ENCODE measurements around the gene SLC25A22. TPM values are rescaled to one million over a fixed set of nuclear protein-coding genes. Genes with fewer than 3 reads are reported as not detected.
A peak's percentile ranks its signal among the peaks of the same experiment; 100 is the strongest.

The SLC25A22 gene
- total RNA-seq, 1 experiment from 2014 or later, result 44.5 TPM

DNA sequence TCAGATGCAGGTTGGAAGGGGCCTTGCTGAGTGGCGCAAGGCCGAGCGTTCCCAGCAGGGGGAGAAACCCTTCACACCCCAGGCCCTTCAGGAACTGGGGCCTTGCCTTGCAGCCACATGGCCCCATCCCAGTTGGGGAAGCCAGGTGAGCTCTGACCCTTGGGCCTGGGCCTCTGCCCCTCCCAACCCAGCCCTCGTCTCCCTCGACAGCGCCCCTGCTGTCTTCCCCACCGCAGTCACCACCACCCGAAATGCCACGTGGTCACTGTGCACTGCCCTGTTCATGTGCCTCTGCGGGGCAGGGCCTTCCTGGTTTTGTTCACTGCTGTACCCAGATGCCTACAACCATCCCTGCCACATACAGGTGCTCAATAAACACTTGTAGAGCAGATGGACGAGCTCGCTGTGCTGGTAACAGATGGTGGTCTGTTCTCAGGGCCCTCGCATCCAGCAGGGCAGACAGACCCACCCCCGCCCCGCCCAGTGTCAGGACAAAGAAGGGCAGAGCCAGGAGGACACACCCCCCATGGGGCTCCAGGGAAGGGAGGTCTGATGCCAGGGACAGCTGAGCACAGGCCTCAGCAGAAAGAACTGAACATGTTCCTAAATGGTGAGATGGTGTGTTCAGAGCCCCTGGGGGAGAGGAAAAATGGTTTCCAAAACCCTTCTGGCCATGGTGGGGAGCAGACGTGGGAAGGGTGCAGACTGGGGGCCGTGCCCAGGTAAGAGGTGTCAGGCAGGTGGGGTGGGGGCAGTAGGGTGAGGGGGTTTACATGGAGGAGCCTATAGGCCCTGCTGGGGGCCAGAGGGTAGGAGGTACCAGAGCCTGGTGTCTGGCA is 40.6 kb upstream of the SLC25A22 start:
- peak overlapping the region; percentile 30 for H3K4me3 Mint-ChIP-seq (ENCODE audit: low read depth, unreplicated experiment)
- H3K27me3 Mint-ChIP-seq (ENCODE audit: unreplicated experiment), result no peaks in the 10 kb centered on the region
- BruUV-seq (replicated peaks), result TSS peak; percentile 10
- peaks cover 98% of the 10 kb centered on the region for H3K36me3 Mint-ChIP-seq (ENCODE audit: insufficient read depth, unreplicated experiment)
- CTCF ChIA-PET, result interaction anchor here (1.0 kb wide), 1 partner anchor 14 kb away, joined by 6 read pairs; no protein-coding TSS in a partner anchor
- intact Hi-C loops (cut with micrococcal nuclease; ENCODE audit: unreplicated experiment), result no loop called here
- H3K9me3 Mint-ChIP-seq (ENCODE audit: low read depth, unreplicated experiment), result no peaks in the 10 kb centered on the region
- H3K4me1 Mint-ChIP-seq (ENCODE audit: low read depth, unreplicated experiment), result peaks cover 21% of the 10 kb centered on the region
- no peak for DNase-seq
- TF ChIP-seq, protein P1, sequence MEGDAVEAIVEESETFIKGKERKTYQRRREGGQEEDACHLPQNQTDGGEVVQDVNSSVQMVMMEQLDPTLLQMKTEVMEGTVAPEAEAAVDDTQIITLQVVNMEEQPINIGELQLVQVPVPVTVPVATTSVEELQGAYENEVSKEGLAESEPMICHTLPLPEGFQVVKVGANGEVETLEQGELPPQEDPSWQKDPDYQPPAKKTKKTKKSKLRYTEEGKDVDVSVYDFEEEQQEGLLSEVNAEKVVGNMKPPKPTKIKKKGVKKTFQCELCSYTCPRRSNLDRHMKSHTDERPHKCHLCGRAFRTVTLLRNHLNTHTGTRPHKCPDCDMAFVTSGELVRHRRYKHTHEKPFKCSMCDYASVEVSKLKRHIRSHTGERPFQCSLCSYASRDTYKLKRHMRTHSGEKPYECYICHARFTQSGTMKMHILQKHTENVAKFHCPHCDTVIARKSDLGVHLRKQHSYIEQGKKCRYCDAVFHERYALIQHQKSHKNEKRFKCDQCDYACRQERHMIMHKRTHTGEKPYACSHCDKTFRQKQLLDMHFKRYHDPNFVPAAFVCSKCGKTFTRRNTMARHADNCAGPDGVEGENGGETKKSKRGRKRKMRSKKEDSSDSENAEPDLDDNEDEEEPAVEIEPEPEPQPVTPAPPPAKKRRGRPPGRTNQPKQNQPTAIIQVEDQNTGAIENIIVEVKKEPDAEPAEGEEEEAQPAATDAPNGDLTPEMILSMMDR (IDR thresholded peaks at IDR 0.05; ENCODE audit: unreplicated experiment), result peak; percentile 45
- H3K27ac Mint-ChIP-seq (ENCODE audit: unreplicated experiment), result peak overlapping the region; percentile 43

DNA sequence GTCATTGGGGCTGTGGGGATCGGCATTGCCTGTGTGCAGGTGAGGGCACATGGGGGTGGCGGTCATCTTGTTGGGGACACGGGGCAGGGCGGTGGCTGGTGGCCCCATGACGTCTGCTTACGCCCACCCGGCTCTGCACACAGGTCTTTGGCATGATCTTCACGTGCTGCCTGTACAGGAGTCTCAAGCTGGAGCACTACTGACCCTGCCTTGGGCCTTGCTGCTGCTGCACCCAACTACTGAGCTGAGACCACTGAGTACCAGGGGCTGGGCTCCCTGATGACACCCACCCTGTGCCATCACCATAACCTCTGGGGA is 39.9 kb upstream of the SLC25A22 start:
- Mint-ChIP-seq H3K27ac (ENCODE audit: unreplicated experiment) (peak overlapping the region; percentile 33), H3K27me3 (ENCODE audit: unreplicated experiment) (no peaks in the 10 kb centered on the region), H3K9me3 (ENCODE audit: low read depth, unreplicated experiment) (no peaks in the 10 kb centered on the region), H3K36me3 (ENCODE audit: insufficient read depth, unreplicated experiment) (peaks cover 98% of the 10 kb centered on the region), H3K4me3 (ENCODE audit: low read depth, unreplicated experiment) (peak overlapping the region; percentile 21), H3K4me1 (ENCODE audit: low read depth, unreplicated experiment) (peaks cover 15% of the 10 kb centered on the region)
- no TSS peak for BruUV-seq (replicated peaks)
- DNase-seq, result no peak
- intact Hi-C loops (cut with micrococcal nuclease; ENCODE audit: unreplicated experiment), result no loop called here
- TF ChIP-seq, protein P1 (IDR thresholded peaks at IDR 0.05; ENCODE audit: unreplicated experiment), result no peak
- CTCF ChIA-PET, result interaction anchor here (1.0 kb wide), 1 partner anchor 14 kb away, joined by 6 read pairs; no protein-coding TSS in a partner anchor

DNA sequence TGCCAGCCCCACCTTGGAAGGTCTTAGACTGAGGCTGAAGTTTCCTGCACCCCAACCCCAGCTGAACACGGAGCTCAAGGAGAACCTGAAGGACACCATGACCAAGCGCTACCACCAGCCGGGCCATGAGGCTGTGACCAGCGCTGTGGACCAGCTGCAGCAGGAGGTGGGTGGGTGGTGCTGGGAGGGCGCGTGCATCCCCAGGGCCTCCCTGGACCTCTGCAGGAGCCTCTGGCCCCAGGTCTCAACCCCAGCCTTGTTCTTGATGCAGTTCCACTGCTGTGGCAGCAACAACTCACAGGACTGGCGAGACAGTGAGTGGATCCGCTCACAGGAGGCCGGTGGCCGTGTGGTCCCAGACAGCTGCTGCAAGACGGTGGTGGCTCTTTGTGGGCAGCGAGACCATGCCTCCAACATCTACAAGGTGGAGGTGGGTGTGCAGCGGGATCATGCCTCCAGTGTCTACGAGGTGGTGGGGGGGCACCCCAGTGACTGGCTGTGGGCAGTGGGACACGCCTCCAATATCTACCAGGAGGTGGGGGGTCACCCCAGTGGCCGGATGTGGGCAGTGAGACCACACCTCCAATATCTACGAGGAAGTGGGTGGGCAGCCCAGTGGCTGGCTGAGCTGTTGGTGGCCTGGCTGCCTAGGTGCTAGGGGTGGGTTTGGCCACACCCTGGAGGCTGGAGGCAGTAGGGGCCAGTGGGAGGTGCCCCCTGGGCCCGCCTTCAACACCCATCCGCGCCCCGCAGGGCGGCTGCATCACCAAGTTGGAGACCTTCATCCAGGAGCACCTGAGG is 39.3 kb upstream of the SLC25A22 start:
- CTCF ChIA-PET, result interaction anchor here (0.5 to 1.0 kb wide), 2 partner anchors 13 to 485 kb away, joined by 4 to 6 read pairs; no protein-coding TSS in a partner anchor

DNA sequence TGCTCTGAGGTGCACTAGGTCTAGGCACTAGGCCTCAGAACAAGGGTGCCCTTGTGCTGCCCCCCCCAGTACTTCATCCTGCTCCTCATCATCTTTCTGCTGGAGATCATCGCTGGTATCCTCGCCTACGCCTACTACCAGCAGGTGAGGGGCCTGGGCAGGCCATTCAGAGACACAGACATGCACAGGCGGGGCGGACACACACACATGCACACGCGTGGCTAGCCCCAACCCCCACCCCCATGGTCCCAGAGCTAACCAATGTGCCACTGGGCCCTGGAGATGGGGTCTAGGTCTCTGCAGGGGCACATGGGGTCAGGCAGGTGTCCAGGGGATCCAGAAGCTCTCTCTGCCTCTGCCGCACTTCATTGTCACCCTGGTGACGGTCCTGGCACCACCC is 38.6 kb upstream of the SLC25A22 start:
- DNase-seq, result no peak
- peaks cover 97% of the 10 kb centered on the region for H3K36me3 Mint-ChIP-seq (ENCODE audit: insufficient read depth, unreplicated experiment)
- H3K27ac Mint-ChIP-seq (ENCODE audit: unreplicated experiment), result peak overlapping the region; percentile 15
- TF ChIP-seq, protein P1 (IDR thresholded peaks at IDR 0.05; ENCODE audit: unreplicated experiment), result no peak
- H3K4me1 Mint-ChIP-seq (ENCODE audit: low read depth, unreplicated experiment), result peaks cover 23% of the 10 kb centered on the region
- H3K27me3 Mint-ChIP-seq (ENCODE audit: unreplicated experiment), result no peaks in the 10 kb centered on the region
- H3K4me3 Mint-ChIP-seq (ENCODE audit: low read depth, unreplicated experiment), result no peak overlapping the region
- H3K9me3 Mint-ChIP-seq (ENCODE audit: low read depth, unreplicated experiment), result no peaks in the 10 kb centered on the region
- BruUV-seq (replicated peaks), result no TSS peak
- intact Hi-C loops (cut with micrococcal nuclease; ENCODE audit: unreplicated experiment), result no loop called here
- CTCF ChIA-PET, result no interaction called here

More for the DNA sequence above, 39.3 kb upstream of the SLC25A22 start:
- H3K36me3 Mint-ChIP-seq (ENCODE audit: insufficient read depth, unreplicated experiment), result peaks cover 97% of the 10 kb centered on the region
- peaks cover 17% of the 10 kb centered on the region for H3K4me1 Mint-ChIP-seq (ENCODE audit: low read depth, unreplicated experiment)
- intact Hi-C loops (cut with micrococcal nuclease; ENCODE audit: unreplicated experiment), result no loop called here
- peak overlapping the region; percentile 21 for H3K4me3 Mint-ChIP-seq (ENCODE audit: low read depth, unreplicated experiment)
- no TSS peak for BruUV-seq (replicated peaks)
- peak overlapping the region; percentile 33 for H3K27ac Mint-ChIP-seq (ENCODE audit: unreplicated experiment)
- no peaks in the 10 kb centered on the region for H3K9me3 Mint-ChIP-seq (ENCODE audit: low read depth, unreplicated experiment)
- DNase-seq, result no peak
- no peaks in the 10 kb centered on the region for H3K27me3 Mint-ChIP-seq (ENCODE audit: unreplicated experiment)
- TF ChIP-seq, protein P1 (IDR thresholded peaks at IDR 0.05; ENCODE audit: unreplicated experiment), result no peak

All from Calu3 (cell line).